Pancreas (tissue), 10 donors: ENCODE measurements around the gene HSP90AA1. TPM values are rescaled to one million over a fixed set of nuclear protein-coding genes. Genes with fewer than 3 reads are reported as not detected.
"Not testable (repeated sequence)": the region's sequence is repeated elsewhere in the genome, so short reads cannot be mapped to it uniquely, and the experiment has no call there.

Experiments used
- ATAC-seq, 4 donors: fragments of 200-7000 bp; cut with Tn5 transposase; one replicate each; pipeline versions ENCODE4 v1.8.0 to v1.9.1; 2020; ENCODE audit warnings: mild to moderate bottlenecking in 4 of 4, moderate library complexity in 4 of 4
- DNase-seq, 6 donors: peaks; one replicate each; pipeline ENCODE4 v3.0.0-alpha.2; 2020
- FAIRE-seq: peaks from 2 replicates; lab custom pipeline; 2012; peaks lifted over from hg19 to GRCh38; lab: Jason Lieb, UNC
- H3K27ac ChIP-seq, 4 donors: fragments of 200-600 bp; sonication (generic); 1 replicate in 3 of 4; 2 replicates in 1 of 4; pipeline versions ENCODE4 v1.5.0 to v1.8.0; 2020
- H3K27me3 ChIP-seq, 4 donors: fragments of 200-600 bp; one replicate each; pipeline ENCODE4 v1.8.0; 2021
- H3K36me3 ChIP-seq, 3 donors: fragments of 200-600 bp; sonication (generic) in 1 of 3; one replicate each; pipeline versions ENCODE4 v1.5.0 to v1.8.0; 2020 to 2021
- H3K4me1 ChIP-seq, 3 donors: fragments of 200-600 bp; one replicate each; pipeline ENCODE4 v1.8.0; 2021
- H3K4me3 ChIP-seq, 4 donors: fragments of 200-600 bp; sonication (generic) in 2 of 4; one replicate each; pipeline versions ENCODE4 v1.5.0 to v1.8.0; 2020 to 2021
- H3K9me3 ChIP-seq, 4 donors: fragments of 200-600 bp; one replicate each; pipeline ENCODE4 v1.8.0; 2021
- WGBS, 2 donors: extraction: QIAGEN DNeasy Blood & Tissue Kit; methylation state at CpG; one replicate each; pipeline ENCODE4 v1.1.7; 2013; 5-methylcytosine and 5-hydroxymethylcytosine counted together
- intact Hi-C, 3 donors: fragments of 100-400 bp; cut with DNase I; formaldehyde crosslinking; loops; one replicate each; pipeline versions ENCODE4 v1.11.1 to v1.14.2; 2022
- polyA plus RNA-seq, 2 donors: library from polyadenylated mRNA; stranded (reverse); fragments of 200-250 nt; gene quantifications; one replicate each; pipeline ENCODE4 v1.2.3, GENCODE V29; 2013
- total RNA-seq, 6 donors: library from RNA; stranded (reverse); fragmentation: NEBNext Ultra II Directional in 4 of 6; extraction: Animal tissue kit (Norgen Biotek cat#: 25700) in 4 of 6; gene quantifications; one replicate each; pipeline versions ENCODE4 v1.2.1 to v1.2.4, GENCODE V29; 2021 to 2023
- TF ChIP-seq, protein P1 (sequence below), 4 donors: fragments of 200-600 bp; sonication (generic) in 3 of 4; IDR thresholded peaks; one replicate each; pipeline versions ENCODE4 v1.5.0 to v1.8.0; 2021; ENCODE audit warnings: antibody characterized with exemption in 4 of 4
- donor health status: healthy with polysubstance abuse.
- donor health status: DM: no; HTN: no; CAD: no; lungs with moderate emphysema.
- donor health status: DM: no; HTN: no; CAD: no.
- donor health status: control.
- donor health status: control.
- donor health status: Bipolar disorder and iron deficiency.
- donor health status: DM: yes; HTN: yes; CAD: no.
- donor health status: DM: no; HTN: no; CAD: no.
- donor health status: DM: no; HTN: no; CAD: no.
- donor health status: DM: yes; HTN: yes; CAD: no.

HSP90AA1 gene
- total RNA-seq (100 to 1,000 TPM; 106 to 393 (median 136) TPM), polyA plus RNA-seq (100 to 1,000 TPM; 106 to 203 TPM)

DNA sequence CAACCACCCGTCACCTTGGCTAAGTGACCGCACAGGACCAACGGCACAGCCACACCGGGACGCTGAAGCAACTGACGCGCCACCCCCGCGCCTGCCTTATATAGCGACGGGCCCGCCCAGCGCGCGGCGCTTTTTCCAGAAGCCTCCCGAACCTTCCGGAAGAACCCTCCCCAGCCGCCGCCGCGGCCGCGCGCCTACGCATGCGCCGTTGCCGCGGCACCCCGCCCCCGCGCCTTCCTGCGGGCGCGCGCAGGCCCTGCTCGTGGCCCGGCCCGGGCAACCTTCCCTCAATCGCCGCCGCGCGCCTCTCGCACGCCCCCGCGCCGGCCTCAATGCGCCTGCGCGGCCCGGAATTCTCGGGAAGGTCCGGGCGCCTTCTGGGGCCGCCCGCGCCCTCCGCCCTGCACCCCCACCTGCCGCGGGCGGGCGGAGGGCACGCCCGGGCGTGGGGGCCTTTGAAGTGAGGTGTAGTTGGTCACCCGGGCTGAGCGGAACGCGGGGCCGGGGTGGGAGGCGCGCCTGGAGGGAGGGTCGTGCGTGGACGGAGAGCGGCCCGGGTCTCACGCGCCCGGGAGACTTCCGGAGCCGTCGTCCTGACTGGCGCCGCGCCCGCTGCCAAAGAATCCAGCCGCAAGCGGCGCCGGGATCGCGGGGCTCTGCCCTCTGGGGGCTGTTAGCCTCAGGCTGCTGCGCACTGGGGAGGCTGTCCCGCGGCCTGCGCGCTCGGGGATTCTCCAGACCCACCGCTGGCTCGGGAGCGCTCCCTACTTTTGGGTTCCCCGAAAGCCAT is at the start of gene HSP90AA1:
Gene HSP90AA1, minus strand, starts transcription at position 73 of the 790 bp plus-strand sequence. CDS start 666 bp downstream, outside the sequence.
- TF ChIP-seq, protein P1, sequence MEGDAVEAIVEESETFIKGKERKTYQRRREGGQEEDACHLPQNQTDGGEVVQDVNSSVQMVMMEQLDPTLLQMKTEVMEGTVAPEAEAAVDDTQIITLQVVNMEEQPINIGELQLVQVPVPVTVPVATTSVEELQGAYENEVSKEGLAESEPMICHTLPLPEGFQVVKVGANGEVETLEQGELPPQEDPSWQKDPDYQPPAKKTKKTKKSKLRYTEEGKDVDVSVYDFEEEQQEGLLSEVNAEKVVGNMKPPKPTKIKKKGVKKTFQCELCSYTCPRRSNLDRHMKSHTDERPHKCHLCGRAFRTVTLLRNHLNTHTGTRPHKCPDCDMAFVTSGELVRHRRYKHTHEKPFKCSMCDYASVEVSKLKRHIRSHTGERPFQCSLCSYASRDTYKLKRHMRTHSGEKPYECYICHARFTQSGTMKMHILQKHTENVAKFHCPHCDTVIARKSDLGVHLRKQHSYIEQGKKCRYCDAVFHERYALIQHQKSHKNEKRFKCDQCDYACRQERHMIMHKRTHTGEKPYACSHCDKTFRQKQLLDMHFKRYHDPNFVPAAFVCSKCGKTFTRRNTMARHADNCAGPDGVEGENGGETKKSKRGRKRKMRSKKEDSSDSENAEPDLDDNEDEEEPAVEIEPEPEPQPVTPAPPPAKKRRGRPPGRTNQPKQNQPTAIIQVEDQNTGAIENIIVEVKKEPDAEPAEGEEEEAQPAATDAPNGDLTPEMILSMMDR (IDR thresholded peaks at IDR 0.05) = no peak
- WGBS, 2 donors = 0 to 1% methylated on average over 63 to 106 of the region's 106 CpGs

DNA sequence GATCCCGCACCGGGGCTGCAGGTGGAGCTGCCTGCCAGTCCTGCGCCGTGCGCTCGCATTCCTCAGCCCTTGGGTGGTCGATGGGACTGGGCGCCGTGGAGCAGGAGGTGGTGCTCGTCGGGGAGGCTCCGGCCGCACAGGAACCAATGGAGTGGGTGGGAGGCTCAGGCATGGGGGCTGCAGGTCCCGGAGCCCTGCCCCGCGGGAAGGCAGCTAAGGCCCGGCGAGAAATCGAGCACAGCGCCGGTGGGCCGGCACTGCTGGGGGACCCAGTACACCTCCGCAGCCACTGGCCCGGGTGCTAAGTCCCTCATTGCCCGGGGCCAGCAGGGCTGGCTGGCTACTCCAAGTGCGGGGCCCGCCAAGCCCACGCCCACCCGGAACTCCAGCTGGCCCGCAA is 48.6 kb upstream of the HSP90AA1 start:
- 97 to 98% methylated on average over 22 to 30 of the region's 30 CpGs for WGBS, 2 donors
- H3K9me3 ChIP-seq, DNase-seq, H3K27ac ChIP-seq, ATAC-seq, H3K4me3 ChIP-seq, intact Hi-C loops, FAIRE-seq, H3K36me3 ChIP-seq, H3K27me3 ChIP-seq, H3K4me1 ChIP-seq: not testable (repeated sequence)

More for the DNA sequence above, at the start of gene HSP90AA1:
- peak; percentile 91 to 100 (median 97) for DNase-seq
- FAIRE-seq = no peak
- H3K36me3 ChIP-seq = peaks cover 0 to 35% (median 30%) of the 10 kb centered on the region in 3 donors
- no peaks in the 10 kb centered on the region for H3K9me3 ChIP-seq
- intact Hi-C loops = loop anchor here in 1 of 3 donors (10.0 kb wide), 1 partner anchor 122 kb away; the partner anchor contains the start of gene DYNC1H1
- H3K4me1 ChIP-seq = peaks cover 28 to 36% (median 33%) of the 10 kb centered on the region in 3 donors
- H3K27ac ChIP-seq = peak within 1 kb of the TSS; percentile 98 to 100 (median 100)
- peak within 1 kb of the TSS; percentile 51 to 93 (median 80) for H3K4me3 ChIP-seq
- no peaks in the 10 kb centered on the region for H3K27me3 ChIP-seq
- ATAC-seq = peak; percentile 46 to 93 (median 84)

DNA sequence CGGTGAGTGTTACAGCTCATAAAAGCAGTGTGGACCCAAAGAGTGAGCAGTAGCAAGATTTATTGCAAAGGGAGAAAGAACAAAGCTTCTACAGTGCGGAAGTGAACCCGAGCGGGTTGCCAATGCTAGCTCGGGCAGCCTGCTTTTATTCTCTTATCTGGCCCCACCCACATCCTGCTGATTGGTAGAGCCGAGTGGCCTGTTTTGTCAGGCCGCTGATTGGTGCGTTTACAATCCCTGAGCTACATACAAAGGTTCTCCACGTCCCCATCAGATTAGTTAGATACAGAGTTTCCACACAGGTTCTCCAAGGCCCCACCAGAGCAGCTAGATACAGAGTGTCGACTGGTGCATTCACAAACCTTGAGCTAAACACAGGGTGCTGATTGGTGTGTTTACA is 47.9 kb upstream of the HSP90AA1 start:
- H3K27ac ChIP-seq, intact Hi-C loops, H3K36me3 ChIP-seq, H3K9me3 ChIP-seq, H3K27me3 ChIP-seq, FAIRE-seq, H3K4me1 ChIP-seq, DNase-seq, H3K4me3 ChIP-seq, ATAC-seq: not testable (repeated sequence)
- 75 to 77% methylated on average over 10 of the region's 10 CpGs for WGBS, 2 donors

DNA sequence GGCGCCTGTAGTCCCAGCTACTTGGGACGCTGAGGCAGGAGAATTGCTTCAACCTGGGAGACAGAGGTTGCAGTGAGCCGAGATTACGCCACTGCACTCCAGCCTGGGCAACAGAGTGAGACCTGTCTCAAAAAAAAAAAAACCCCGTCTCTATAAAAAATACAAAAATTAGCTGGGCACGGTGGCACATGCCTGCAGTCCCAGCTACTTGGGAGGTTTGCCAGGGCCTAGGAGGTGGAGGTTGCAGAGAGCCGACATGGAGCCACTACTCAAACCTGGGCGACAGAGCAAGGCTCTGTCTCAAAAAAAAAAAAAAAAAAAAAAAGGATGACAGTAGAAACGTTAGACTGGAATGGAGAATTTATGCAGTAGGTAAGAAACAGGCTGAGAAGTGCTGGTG is 47.2 kb upstream of the HSP90AA1 start:
- DNase-seq, H3K4me3 ChIP-seq, intact Hi-C loops, H3K27ac ChIP-seq, FAIRE-seq, H3K27me3 ChIP-seq, ATAC-seq, H3K9me3 ChIP-seq, H3K4me1 ChIP-seq, H3K36me3 ChIP-seq: not testable (repeated sequence)
- 91 to 95% methylated on average over 9 of the region's 9 CpGs for WGBS, 2 donors

DNA sequence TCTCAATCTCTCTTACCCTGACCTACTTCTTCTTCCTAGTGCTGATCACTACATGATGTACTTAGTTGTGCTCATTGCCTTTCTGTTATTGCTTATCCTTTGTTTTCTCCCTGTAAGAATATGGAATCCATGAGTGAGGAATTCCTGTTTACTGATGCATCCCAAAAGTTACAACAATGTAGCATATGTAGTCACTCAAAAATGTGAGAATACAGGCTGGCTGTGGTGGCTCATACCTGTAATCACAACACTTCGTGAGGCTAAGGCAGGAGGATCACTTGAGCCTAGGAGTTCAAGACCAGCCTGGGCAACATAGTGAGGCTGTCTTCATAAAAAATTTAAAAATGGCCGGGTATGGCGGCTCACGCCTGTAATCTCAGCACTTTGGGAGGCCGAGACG is 44.9 kb upstream of the HSP90AA1 start:
- no peak overlapping the region for H3K27ac ChIP-seq
- DNase-seq (no peak), ATAC-seq (no peak), FAIRE-seq (no peak)
- no peaks in the 10 kb centered on the region for H3K27me3 ChIP-seq
- intact Hi-C loops = no loop called here
- no peaks in the 10 kb centered on the region for H3K9me3 ChIP-seq
- H3K36me3 ChIP-seq = no peaks in the 10 kb centered on the region
- no peak overlapping the region for H3K4me3 ChIP-seq
- peaks cover 0 to 5% (median 0%) of the 10 kb centered on the region in 3 donors for H3K4me1 ChIP-seq
- TF ChIP-seq, protein P1 (IDR thresholded peaks at IDR 0.05) = no peak
- WGBS, 2 donors = 75 to 76% methylated on average over 6 of the region's 6 CpGs

DNA sequence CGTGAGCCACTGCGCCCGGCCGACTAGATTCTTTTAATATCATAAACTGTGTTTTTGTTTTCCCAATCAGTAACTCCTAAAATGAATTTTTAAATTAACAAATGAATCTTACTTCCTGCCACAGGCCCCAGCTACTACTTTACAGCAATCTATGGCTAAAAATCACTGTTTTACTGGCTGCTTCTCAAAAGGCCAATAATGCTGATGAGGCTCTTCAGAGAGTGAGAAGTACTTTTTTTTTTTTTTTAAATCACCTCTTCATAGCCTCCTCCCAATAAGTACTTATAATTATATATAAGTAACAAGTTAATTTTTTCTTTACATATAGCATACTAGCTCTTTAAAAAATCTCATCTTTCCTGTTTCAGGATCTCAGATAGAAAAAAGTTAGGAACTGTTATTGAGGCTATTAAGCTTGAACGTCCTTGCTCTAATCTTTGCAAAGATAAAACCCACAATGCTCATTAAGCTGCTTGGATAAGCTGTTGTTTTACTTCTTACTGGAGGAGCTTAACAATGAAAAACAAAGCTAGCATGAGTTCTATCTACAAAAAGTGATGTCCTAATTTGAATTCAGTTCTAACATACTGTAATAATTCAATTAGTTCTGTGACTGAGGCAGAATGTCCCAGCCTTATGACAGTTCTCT is 40.1 kb upstream of the HSP90AA1 start:
- 75 to 77% methylated on average over 5 of the region's 5 CpGs for WGBS, 2 donors
- intact Hi-C loops = no loop called here
- DNase-seq (no peak), ATAC-seq (no peak), FAIRE-seq (no peak)
- Histone ChIP-seq H3K27ac (peak overlapping the region in 1 of 4 donors; percentile 10), H3K9me3 (no peaks in the 10 kb centered on the region), H3K27me3 (no peaks in the 10 kb centered on the region), H3K4me1 (peaks cover 0 to 7% (median 0%) of the 10 kb centered on the region in 3 donors), H3K36me3 (no peaks in the 10 kb centered on the region), H3K4me3 (no peak overlapping the region)
- TF ChIP-seq, protein P1 (IDR thresholded peaks at IDR 0.05) = no peak
